GM18520 (cell line): ENCODE results near the gene IMMP2L.
"Not testable (repeated sequence)": the region's sequence is repeated elsewhere in the genome, so short reads cannot be mapped to it uniquely, and the experiment has no call there.

Source experiments
- ATAC-seq: cut with Tn5 transposase; IDR thresholded peaks from one replicate; pipeline ENCODE4 v1.9.1; 2021; ENCODE audit not compliant: unreplicated experiment

Gene IMMP2L

DNA sequence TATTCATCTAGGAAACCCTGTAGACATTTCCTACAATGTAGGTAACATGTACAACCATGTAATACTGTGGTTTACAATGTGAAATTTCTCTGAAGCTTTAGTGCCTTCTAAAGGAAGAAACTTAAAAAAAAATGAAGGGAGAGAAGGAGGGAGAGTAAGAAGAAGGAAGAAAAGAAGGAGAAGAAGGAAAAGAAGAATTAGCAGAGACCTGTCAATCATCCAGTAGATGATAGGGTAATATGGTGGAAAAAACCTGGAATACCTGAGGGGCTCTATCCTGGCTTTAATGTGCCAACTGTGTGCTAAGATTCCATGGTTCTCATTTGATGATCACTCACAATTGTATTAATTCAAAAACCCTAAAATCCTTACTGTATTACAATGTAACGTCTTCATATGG lies 474.0 kb downstream of the IMMP2L start:
- no peak for ATAC-seq

DNA sequence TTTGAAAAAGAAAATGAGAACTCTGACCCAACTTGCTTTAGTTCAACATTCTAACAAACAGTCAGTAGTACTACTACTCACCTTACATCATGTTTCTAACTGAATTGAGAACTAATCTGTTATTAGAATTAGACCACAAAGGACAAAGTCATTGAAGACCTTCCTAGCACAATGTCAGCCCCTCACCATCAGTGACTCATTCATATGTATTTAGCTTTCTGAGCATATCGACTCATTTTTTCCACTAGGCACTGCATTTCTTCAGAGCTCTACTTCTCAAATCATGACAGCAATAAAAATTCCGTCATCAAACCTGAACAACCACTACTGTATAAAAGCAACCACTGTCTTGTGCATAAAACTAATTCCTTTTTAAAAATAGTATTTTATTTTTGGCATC lies 475.8 kb downstream of the IMMP2L start:
- ATAC-seq: no peak

DNA sequence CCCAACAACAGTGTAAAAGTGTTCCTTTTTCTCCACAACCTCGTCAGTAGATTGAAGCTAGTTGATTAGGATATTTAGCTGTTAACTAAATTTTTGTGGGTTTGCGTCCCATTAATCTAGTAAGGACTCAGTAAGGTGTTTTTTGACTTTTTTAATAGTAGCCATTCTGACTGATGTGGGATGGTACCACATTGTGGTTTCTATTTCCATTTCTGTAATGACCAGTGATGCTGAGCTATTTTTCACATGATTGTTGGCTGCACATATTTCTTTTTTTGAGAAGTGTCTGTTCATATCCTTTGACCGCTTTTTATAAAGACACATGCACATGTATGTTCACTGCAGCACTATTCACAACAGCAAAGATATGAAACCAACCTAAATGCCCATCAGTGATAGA lies 476.9 kb downstream of the IMMP2L start:
- no peak for ATAC-seq

DNA sequence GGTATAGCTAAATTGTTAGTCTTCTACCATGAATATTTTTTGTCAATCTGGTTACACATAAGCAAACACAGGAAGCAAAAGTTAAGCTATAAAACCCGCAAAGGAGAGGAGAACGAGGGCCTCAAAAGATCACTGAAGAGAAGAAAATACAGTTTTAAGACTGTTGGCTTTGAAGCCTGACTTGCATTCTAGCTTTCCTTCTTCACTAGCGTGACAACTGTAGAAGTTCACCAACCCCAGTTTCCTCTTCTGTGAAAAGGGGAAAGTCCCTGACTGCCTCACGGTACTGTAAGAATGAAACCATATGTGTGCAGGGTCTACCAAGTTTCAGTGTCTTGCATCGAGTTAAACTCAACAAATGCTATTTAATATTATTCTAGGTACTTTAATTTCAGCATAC lies 478.9 kb downstream of the IMMP2L start:
- ATAC-seq: peak; percentile 99

DNA sequence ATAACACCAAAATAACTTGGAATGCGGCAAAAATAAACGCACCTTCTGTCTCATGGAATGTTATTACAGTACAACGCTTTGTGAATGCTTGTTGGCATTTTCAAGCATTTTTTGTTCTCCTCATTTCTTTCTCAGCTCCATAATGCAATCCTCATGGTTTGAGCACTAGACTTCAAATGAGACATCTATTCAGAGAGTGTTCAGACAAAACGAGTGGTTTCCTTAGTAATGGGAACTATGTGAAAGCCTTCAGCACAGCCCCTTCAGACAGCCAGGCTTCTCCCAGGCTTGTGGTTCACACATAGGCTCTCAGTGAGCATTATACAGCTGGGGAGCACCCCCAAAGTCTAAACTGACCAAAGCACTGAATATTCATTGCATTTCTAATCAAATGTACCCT lies 479.9 kb downstream of the IMMP2L start:
- ATAC-seq: no peak

DNA sequence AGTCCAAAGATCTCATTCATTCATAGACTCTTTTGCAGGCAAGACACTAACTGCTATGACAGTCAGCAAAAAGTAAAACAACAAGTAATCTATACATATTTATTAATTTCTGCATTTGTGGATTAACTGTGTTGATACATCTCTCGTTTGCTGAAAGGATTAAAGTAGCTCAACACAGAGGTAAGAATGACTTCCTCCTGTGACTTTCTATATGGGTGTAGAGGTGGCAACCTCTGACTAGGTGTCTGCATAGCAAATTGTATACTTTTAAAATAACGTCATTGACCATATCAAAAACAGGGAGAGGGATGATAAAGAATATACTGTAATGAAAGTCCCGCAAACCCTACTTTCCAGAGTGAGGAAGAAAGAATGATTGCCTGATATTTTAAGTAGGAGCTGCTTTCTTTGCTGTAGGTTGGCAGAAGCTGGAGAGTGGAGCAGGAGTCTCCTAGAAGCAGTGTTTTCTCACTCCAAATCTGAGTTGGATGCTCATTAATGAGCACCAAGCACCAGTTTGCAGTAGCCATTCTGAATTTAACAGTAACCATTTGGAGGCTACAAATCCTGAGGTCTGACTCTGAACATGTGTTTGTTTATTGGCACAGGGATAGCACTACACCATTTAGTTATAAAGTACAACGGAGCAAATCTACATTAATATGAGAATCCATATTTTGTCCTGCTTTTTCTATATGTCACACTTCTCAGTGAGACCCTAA lies 480.6 kb downstream of the IMMP2L start:
- no peak for ATAC-seq

DNA sequence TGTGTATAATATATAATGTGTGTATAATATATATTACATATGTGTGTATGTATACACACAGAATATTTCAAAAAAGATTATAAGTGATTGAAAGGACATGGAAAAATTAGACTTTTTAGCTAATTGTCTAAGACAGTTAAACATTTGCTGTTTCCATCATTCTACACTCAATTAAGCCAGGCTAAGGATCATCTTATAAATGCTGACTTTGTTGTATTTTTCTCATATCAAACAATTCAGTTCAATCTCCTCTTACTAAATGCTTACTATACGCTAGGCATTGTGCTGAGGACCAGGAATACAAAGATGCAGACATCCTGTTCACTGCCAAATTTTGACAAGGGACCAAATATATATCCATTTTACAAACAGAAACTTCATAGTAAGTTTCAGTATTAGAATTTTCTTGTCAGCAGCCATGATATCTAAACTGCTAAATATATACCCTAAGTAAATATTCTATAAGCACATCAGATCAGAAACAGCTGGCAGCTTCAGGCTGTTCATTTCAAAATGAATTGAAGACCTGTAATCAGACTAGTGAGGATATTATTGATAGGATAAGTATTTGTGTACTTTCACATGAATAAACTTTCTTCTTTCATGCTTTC lies 481.7 kb downstream of the IMMP2L start:
- no peak for ATAC-seq

DNA sequence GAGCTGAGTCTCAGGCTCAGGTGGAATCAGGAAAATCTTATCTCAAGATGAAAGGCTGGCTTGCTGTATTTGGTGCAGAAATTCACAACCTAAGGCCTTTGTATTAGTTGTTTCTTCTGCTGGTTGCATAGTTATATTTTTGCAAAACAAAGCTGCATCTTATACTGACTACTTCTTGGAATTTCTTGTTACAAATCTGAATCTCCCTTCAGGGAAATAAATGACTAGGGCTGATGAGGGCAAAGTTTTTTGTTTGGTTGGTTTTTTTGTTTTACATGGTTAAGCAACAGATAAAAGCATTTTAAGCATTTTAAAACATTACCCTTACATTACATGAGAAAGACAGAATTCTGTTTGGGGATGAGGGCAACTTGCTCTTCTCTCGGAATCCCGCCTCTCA lies 485.3 kb downstream of the IMMP2L start:
- ATAC-seq: no peak

DNA sequence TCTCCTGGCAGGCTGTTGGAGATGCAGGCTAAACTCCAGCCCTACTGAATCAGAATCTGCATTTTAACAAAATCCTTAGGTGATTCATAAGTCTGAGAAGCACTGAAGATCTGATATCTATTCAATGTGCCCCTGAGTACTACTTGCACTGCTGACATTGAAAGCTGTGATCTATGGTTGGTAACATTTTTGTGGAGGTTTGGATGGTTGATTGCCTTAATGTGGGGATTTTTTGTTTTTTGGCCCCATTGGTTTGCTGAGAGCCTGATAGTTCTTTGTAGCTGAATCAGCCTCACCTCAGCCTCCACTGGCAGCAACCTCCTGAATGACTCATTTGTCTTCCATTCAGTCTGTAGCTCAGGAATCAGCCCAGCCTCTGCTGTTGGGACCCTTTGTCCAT lies 486.1 kb downstream of the IMMP2L start:
- no peak for ATAC-seq

DNA sequence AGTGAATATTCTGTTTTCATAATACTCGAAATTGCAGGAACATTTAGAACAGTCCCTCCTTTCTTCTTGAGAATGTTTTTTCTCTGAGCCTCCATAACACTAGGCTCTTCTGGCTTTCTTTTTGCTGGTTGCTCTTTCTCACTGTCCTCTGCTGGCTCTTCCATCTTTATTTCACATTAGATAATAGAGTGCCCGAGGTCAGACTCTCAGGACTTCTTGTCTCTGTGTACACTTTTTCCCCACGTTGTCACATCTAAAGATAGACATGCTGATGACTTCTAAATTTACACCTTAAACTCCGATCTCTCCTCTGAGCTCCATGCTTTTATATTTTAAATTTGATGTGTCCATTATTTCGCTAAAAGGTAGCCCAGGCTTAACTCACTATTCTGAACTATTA lies 486.8 kb downstream of the IMMP2L start:
- ATAC-seq: no peak

DNA sequence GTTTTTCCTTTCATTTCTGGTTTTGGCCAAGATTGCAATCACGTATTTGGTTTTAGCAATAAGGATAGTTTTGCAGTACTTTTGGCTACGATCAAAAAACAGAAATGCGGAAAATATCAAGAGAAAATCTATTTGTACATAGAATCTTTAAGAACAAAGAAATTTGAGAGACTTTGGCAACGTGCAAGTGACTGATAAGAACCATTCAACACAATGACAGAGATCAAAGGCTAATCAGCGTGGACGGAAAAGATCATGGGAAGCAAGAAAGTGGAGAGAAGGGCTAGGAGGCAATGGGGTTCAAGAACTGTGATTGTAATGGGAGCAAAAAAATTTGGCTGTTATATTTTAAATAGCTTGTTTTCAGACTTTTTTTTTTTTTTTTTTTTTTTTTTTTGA lies 487.5 kb downstream of the IMMP2L start:
- no peak for ATAC-seq

DNA sequence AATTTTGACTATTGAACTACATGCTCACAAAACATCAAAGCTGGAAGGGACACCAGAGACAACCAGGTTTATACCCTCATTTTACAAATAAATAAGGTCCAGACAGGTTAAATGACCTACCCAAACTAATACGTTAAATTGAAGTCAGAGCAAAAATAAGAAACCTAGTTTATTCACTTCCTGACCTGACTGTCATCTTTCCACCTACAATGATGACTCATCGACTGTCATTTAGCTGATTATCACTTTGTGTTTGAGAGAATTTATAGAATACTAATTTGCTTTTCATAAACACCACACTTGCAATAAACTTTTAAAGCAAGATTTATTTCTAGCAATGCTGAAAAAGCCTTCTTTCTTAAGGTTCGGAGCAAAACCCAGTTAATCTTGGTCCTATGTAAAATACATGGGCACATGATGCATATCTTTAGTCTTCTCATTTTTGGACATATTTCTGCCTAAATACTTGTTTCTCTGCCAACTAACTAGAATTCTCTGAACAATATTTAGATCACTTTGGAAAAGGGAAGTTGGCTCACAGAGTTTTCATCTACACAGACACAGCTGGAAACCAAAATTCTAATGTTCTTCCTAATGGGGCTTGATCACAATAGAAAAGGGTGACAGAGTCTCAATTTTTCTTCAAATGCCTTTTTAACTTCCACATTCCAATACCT lies 488.1 kb downstream of the IMMP2L start:
- peak; percentile 39 for ATAC-seq

DNA sequence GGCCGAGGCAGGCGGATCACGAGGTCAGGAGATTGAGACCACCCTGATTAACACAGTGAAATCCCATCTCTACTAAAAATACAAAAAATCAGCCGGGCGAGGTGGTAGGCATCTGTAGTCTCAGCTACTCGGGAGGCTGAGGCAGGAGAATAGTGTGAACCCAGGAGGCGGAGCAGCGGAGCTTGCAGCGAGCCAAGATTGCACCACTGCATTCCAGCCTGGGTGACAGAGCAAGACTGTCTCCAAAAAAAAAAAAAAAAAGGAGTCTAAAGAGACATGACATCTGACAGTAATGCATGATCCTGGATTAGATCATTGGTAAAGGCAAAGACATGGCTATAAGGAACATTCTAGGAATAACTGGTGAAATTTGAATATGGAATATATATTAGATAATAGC lies 489.6 kb downstream of the IMMP2L start:
- not testable (repeated sequence) for ATAC-seq

DNA sequence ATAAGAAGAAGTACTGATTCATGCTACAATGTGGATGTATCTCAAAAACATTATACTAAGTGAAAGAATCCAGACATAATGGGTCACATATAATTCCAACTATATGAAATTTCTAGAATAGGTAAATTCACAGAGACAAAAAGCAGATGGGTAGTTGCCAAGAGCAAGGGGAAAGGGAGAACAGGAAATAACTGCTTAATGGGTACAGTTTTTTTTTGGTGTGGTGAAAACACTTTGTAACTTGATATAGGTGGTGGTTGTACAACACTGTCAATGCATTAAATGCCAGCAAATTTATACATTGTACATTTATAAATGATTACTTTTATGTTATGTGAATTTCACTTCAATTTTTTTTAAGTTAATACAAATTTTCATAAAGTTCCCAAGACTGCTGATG lies 490.7 kb downstream of the IMMP2L start:
- no peak for ATAC-seq

DNA sequence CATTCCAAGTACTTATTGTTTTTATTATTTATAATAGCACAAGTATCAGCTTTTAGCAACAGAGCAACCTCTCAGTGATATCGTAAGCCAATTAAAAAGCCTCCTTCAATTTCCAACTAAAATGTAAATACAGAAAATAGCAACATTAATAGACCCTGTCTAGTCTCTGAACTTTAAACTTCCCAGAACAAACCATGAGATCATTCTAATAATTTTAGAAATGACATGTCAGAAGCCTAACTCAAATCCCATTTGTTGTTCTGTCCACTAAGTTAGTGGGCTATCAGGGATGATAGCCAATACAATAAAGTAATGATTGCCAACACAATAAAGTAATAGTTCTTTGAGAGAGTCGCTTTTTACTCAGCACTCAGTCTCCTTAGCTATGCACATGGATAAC lies 493.7 kb downstream of the IMMP2L start:
- no peak for ATAC-seq

DNA sequence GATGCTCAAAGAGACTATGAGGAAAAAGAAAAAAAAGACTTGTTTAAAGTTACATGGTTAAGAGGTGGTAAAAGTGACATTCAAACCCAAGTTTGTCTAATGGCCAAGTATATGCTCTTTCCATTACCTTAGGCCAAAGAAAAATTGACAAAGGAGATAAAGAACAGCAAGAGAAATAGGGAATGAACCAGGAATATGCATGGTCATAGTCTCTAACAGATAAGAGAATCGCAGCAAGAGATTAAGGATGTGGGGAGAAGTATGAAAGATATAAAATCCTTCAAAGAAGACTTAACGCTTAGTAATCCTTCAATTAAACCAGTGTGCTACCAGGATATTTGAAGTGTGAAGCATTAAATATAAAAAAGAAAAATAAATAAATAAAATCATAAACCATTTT lies 494.6 kb downstream of the IMMP2L start:
- ATAC-seq: no peak

DNA sequence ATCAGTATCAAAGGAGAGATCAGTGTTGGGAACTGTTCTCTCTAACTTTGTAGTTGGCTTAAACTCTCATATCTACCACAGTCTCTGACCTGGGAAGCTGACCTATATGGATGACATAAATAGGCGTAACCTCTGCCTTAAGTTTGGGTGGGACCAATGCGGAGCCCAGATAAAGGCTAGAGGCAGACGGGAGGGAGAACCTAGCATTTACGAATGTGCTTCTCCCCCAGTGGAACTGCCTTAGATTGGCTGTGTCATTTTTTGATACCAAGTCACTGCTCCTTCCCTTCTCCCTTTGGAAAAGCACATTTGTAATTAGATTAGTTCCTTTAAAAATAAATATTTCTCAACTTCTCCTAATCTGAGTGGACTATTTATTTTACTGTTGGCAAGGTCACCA lies 495.0 kb downstream of the IMMP2L start:
- no peak for ATAC-seq

DNA sequence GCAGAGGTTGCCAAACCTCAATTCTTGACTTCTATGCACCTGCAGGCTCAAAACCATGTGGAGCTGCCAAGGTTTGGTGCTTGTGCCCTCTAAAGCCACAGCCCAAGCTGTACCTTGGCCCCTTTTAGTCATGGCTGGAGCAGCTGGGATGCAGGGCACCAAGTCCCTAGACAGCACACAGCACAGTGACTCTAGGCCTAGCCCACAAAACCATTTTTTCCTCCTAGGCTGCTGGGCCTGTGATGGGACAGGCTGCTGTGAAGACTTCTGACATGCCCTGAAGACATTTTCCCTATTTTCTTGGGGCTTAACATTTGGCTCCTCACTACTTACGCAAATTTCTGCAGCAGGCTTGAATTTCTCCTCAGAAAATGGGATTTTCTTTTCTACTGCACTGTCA lies 499.1 kb downstream of the IMMP2L start:
- ATAC-seq: no peak

DNA sequence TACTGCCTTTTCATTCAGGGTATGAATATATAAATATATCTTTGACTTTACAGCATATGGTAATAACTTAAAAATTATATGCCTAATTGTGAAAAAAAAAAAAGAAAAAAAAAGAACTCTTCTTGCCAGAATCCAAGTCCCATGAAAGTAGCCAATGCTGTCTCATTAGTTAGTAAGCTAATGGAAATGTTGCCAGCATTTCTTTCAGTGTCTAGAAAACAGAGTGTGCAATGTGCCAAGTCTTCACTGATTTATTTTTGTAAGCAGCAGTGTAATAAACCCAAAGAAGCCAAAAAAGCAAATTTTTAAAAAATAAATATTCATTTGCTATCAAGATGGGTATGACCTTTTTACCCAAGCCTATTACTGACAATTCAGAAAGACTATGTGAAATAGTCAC lies 502.5 kb downstream of the IMMP2L start:
- no peak for ATAC-seq

DNA sequence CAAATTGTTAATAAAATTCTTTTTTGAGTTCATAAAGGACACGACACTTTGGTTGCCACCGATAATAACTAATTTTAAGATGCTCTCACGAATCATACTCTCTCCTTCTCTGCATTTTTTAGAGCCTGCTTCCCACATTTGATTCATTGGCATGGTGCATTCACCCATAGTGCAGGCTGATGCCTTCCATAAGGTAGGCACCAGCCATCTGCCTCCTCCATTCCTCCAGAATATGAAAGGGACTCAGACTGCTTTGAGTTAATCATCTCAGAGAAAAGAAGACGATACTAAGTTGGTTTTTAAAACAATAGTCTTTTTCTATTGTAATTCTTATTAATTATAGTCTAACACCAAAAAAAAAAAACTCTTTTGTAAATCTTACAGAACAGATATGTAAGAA lies 505.2 kb downstream of the IMMP2L start:
- ATAC-seq: no peak

DNA sequence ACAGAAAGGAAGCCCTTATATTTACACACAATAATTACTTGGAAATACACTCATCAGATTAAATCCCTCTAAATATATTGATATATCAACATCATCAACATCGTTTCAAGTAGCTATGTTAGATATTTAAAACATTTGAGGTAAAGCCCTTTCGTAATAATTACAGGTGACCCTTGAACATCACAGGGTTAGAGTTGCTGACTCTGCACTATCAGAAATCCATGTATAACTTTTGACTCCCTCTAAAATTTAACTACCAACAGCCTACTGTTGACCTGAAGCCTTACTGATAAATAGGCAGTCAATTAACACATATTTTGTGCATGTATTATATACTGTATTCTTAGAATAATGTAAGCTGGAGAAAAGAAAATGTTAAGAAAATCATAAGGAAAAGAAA lies 505.9 kb downstream of the IMMP2L start:
- ATAC-seq: no peak

DNA sequence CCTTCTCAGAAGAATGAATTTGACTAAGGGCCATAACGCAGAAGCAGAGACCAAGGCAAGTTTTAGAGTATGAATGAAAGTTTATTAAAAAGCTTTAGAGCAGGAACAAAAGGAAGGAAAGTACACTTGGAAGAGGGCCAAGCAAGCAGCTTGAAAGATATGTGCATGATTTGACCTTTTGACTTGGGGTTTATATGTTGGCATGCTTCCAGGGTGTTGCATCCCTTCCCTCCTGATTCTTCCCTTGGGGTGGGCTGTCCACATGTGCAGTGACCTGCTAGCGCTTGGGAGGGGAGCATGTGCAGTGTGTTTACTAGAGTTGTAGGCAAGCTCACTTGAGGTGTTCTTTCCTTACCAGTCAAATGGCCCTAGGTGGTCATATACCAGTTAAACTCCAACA lies 509.3 kb downstream of the IMMP2L start:
- ATAC-seq: no peak

DNA sequence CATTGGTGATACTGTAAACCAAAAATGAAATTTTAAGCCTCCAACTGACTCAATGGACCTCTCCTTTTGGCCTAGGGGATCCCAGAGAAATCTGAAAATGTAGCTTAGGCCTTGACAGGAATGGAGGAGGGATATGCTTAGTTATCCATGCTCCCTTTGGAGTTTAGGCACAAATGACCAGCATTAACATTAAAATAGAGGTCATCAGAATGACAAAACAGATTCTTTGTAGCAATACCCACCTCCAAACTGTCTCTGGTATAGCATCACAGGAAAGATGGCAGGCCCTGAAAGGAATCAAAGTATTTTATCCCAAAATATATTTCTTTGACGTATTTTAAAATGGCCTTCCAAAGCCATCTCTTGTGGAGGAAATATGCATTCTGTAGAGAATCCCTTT lies 510.5 kb downstream of the IMMP2L start:
- ATAC-seq: no peak
